Neural progenitor cell (in vitro differentiated cells): Measurements from ENCODE around the gene PRPF38B. TPM values are rescaled to one million over a fixed set of nuclear protein-coding genes. Genes with fewer than 3 reads are reported as not detected.

Experiments
- DNase-seq: peaks from one replicate; pipeline ENCODE4 v3.0.0-alpha.2; 2016; ENCODE audit warnings: low spot score
- H2AFZ ChIP-seq: fragments of 200-600 bp; sonication (generic); replicated peaks from 2 replicates; pipeline ENCODE4 v1.6.1; 2016; ENCODE audit warnings: antibody characterized with exemption
- H3F3A ChIP-seq: fragments of 200-600 bp; sonication (generic); 2 replicates; pipeline ENCODE4 v1.6.1; 2016; ENCODE audit warnings: antibody characterized with exemption, low read depth
- H3K27ac ChIP-seq: fragments of 200-600 bp; sonication (generic); 2 replicates; pipeline ENCODE4 v1.5.1; 2016; ENCODE audit warnings: mild to moderate bottlenecking
- H3K27me3 ChIP-seq: fragments of 200-600 bp; sonication (generic); 2 replicates; pipeline ENCODE4 v1.6.1; 2016; ENCODE audit warnings: mild to moderate bottlenecking, moderate library complexity
- H3K36me3 ChIP-seq: fragments of 200-600 bp; sonication (generic); 2 replicates; pipeline ENCODE4 v1.5.1; 2016
- H3K4me1 ChIP-seq: fragments of 200-600 bp; sonication (generic); 2 replicates; pipeline ENCODE4 v1.6.1; 2016; ENCODE audit warnings: mixed run types
- H3K4me2 ChIP-seq: fragments of 200-600 bp; sonication (generic); 2 replicates; pipeline ENCODE4 v1.6.1; 2016
- H3K4me3 ChIP-seq: fragments of 200-600 bp; sonication (generic); 2 replicates; pipeline ENCODE4 v1.5.1; 2016
- H3K79me2 ChIP-seq: fragments of 200-600 bp; sonication (generic); 2 replicates; pipeline ENCODE4 v1.6.1; 2016; ENCODE audit warnings: low read depth
- H3K9ac ChIP-seq: fragments of 200-600 bp; sonication (generic); 2 replicates; pipeline ENCODE4 v1.6.1; 2016
- H3K9me3 ChIP-seq: fragments of 200-600 bp; sonication (generic); 2 replicates; pipeline ENCODE4 v1.5.1; 2016; ENCODE audit warnings: low read depth
- H4K20me1 ChIP-seq: fragments of 200-600 bp; sonication (generic); 2 replicates; pipeline ENCODE4 v1.6.1; 2016; ENCODE audit warnings: low read depth
- H3K27ac Mint-ChIP-seq: 3 replicates; pipeline ENCODE4 v1.8.0; 2021; ENCODE audit warnings: mixed read lengths
- H3K27me3 Mint-ChIP-seq: 2 replicates; pipeline ENCODE4 v1.8.0; 2022; ENCODE audit warnings: low read depth, mild to moderate bottlenecking, inconsistent platforms, moderate library complexity, mixed read lengths; ENCODE audit not compliant: insufficient read depth
- H3K36me3 Mint-ChIP-seq: 3 replicates; pipeline ENCODE4 v1.8.0; 2021; ENCODE audit warnings: mixed read lengths
- H3K4me1 Mint-ChIP-seq: 3 replicates; pipeline ENCODE4 v1.8.0; 2021; ENCODE audit warnings: mixed read lengths
- H3K4me3 Mint-ChIP-seq: 3 replicates; pipeline ENCODE4 v1.8.0; 2021; ENCODE audit warnings: mild to moderate bottlenecking, moderate library complexity, mixed read lengths
- H3K9me3 Mint-ChIP-seq: 3 replicates; pipeline ENCODE4 v1.8.0; 2020; ENCODE audit warnings: mixed read lengths
- CTCF ChIP-seq: fragments of 200-600 bp; sonication (generic); IDR thresholded peaks from 2 replicates; pipeline ENCODE4 v1.5.1; 2017; ENCODE audit warnings: antibody characterized with exemption, mild to moderate bottlenecking
- EZH2 ChIP-seq: fragments of 200-600 bp; sonication (generic); IDR thresholded peaks from 2 replicates; pipeline ENCODE4 v1.6.1; 2017; ENCODE audit warnings: antibody characterized with exemption, mild to moderate bottlenecking, moderate library complexity
- EZH2phosphoT487 ChIP-seq: fragments of 200-600 bp; sonication (generic); IDR thresholded peaks from 2 replicates; pipeline ENCODE4 v1.6.1; 2017; ENCODE audit warnings: antibody characterized with exemption
- total RNA-seq: library from RNA; depleted of rRNA; stranded (reverse); fragments of >200 nt; gene quantifications from 2 replicates; pipeline ENCODE4 v1.2.3, GENCODE V29; 2015; ENCODE audit warnings: low replicate concordance

Gene PRPF38B
- total RNA-seq, 1 donor from 2014 or later, result 40.7 TPM

GRCh38 chr1:108719656-108720435 lies 27.7 kb downstream of the PRPF38B start:
- no peaks in the 10 kb centered on the region for H3K79me2 ChIP-seq
- no peak for DNase-seq
- H3K27ac ChIP-seq, result no peak overlapping the region
- Mint-ChIP-seq H3K9me3 (no peaks in the 10 kb centered on the region), H3K27ac (no peak overlapping the region), H3K36me3 (no peaks in the 10 kb centered on the region), H3K4me3 (no peak overlapping the region), H3K4me1 (peaks cover 23% of the 10 kb centered on the region), H3K27me3 (peaks cover 2% of the 10 kb centered on the region)
- H3K36me3 ChIP-seq, result no peaks in the 10 kb centered on the region
- H3K9ac ChIP-seq, result no peak overlapping the region
- no peak overlapping the region for H3K4me2 ChIP-seq
- H4K20me1 ChIP-seq, result no peaks in the 10 kb centered on the region
- H3F3A ChIP-seq, result peaks cover 2% of the 10 kb centered on the region
- TF ChIP-seq EZH2, result no peak
- no peak for TF ChIP-seq CTCF
- TF ChIP-seq EZH2phosphoT487, result no peak
- H3K9me3 ChIP-seq, result no peaks in the 10 kb centered on the region
- H3K4me1 ChIP-seq, result peaks cover 4% of the 10 kb centered on the region
- peak overlapping the region; percentile 53 for H2AFZ ChIP-seq
- no peaks in the 10 kb centered on the region for H3K27me3 ChIP-seq
- H3K4me3 ChIP-seq, result no peak overlapping the region

- Mint-ChIP-seq H3K4me1 (no peaks in the 10 kb centered on the region), H3K27me3 (no peaks in the 10 kb centered on the region), H3K36me3 (no peaks in the 10 kb centered on the region), H3K4me3 (no peak overlapping the region), H3K27ac (no peak overlapping the region), H3K9me3 (no peaks in the 10 kb centered on the region)
- H3K27me3 ChIP-seq, result no peaks in the 10 kb centered on the region
- no peaks in the 10 kb centered on the region for H3K79me2 ChIP-seq
- no peaks in the 10 kb centered on the region for H4K20me1 ChIP-seq
- no peak overlapping the region for H3K9ac ChIP-seq
- no peaks in the 10 kb centered on the region for H3F3A ChIP-seq
- DNase-seq, result no peak
- H3K9me3 ChIP-seq, result no peaks in the 10 kb centered on the region
- no peak overlapping the region for H2AFZ ChIP-seq
- no peak overlapping the region for H3K4me2 ChIP-seq
- no peak overlapping the region for H3K27ac ChIP-seq
- H3K4me3 ChIP-seq, result no peak overlapping the region
- peaks cover 2% of the 10 kb centered on the region for H3K4me1 ChIP-seq
- TF ChIP-seq EZH2 (no peak), CTCF (no peak), EZH2phosphoT487 (no peak)
- no peaks in the 10 kb centered on the region for H3K36me3 ChIP-seq
These were observed 30.2 kb downstream of the PRPF38B start for GRCh38 chr1:108722292-108722691.

GRCh38 chr1:108725906-108726305 lies 33.8 kb downstream of the PRPF38B start:
- Histone ChIP-seq H3K4me2 (no peak overlapping the region), H3K36me3 (no peaks in the 10 kb centered on the region), H3F3A (no peaks in the 10 kb centered on the region), H3K4me3 (no peak overlapping the region), H3K9me3 (no peaks in the 10 kb centered on the region), H2AFZ (no peak overlapping the region), H4K20me1 (no peaks in the 10 kb centered on the region), H3K79me2 (no peaks in the 10 kb centered on the region), H3K9ac (no peak overlapping the region), H3K27ac (no peak overlapping the region), H3K4me1 (no peaks in the 10 kb centered on the region), H3K27me3 (no peaks in the 10 kb centered on the region)
- H3K36me3 Mint-ChIP-seq, result no peaks in the 10 kb centered on the region
- H3K27ac Mint-ChIP-seq, result no peak overlapping the region
- no peaks in the 10 kb centered on the region for H3K9me3 Mint-ChIP-seq
- TF ChIP-seq EZH2 (no peak), CTCF (no peak), EZH2phosphoT487 (no peak)
- no peak for DNase-seq
- H3K27me3 Mint-ChIP-seq, result no peaks in the 10 kb centered on the region
- H3K4me1 Mint-ChIP-seq, result no peaks in the 10 kb centered on the region
- no peak overlapping the region for H3K4me3 Mint-ChIP-seq
